ENCODE measurements around the gene DPM3.

- TF ChIP-seq CTCF (IDR thresholded peaks at IDR 0.05; ENCODE audit: low read depth, low read length) (no peak), POLR2A (IDR thresholded peaks at IDR 0.05; ENCODE audit: extremely low read depth, insufficient read length) (no peak), MAX (IDR thresholded peaks at IDR 0.05; ENCODE audit: low read depth, low read length) (no peak)
Measured at GRCh38 chr1:155170101-155170785, 29.9 kb upstream of the DPM3 start.
